GM12891 (cell line): ENCODE results near the gene MPV17.

Experiments used
- PAX5 ChIP-seq: IDR thresholded peaks from 2 replicates; pipeline ENCODE4 v1.6.1; 2011; ENCODE audit warnings: low read length, moderate library complexity, mild to moderate bottlenecking; ENCODE audit not compliant: insufficient read depth, severe bottlenecking
- POLR2A ChIP-seq: IDR thresholded peaks from 2 replicates; pipeline ENCODE4 v1.6.1; 2011; ENCODE audit warnings: low read depth, low read length, control low read depth
- POLR2AphosphoS5 ChIP-seq: IDR thresholded peaks from 2 replicates; pipeline ENCODE4 v1.6.1; 2011; ENCODE audit warnings: low read depth, low read length, control low read depth
- POU2F2 ChIP-seq: IDR thresholded peaks from 2 replicates; pipeline ENCODE4 v1.6.1; 2011; ENCODE audit warnings: low read depth, mild to moderate bottlenecking, control low read depth, low read length, moderate library complexity
- SPI1 ChIP-seq: IDR thresholded peaks from 2 replicates; pipeline ENCODE4 v1.6.1; 2011; ENCODE audit warnings: low read depth, low read length, control low read depth
- TAF1 ChIP-seq: IDR thresholded peaks from 2 replicates; pipeline ENCODE4 v1.6.1; 2011; ENCODE audit warnings: low read depth, low read length, control low read depth

DNA sequence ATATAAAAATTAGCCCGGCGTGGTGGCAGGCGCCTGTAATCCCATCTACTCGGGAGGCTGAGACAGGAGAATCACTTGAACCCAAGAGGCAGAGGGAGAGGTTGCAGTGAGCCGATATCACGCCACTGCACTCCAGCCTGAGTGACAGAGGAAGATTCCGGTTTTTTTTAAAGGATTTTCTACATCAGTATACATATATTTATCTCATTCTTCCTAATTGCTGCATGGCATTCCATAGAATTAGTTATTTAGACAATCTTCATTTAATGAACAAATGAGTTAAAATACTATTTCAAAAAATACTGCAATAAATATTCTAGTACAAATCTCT is 31.7 kb upstream of the MPV17 start:
- no peak for TF ChIP-seq POLR2A
- TF ChIP-seq POLR2AphosphoS5, result no peak
- TF ChIP-seq TAF1, result no peak
- TF ChIP-seq POU2F2, result no peak
- no peak for TF ChIP-seq SPI1
- no peak for TF ChIP-seq PAX5
